Naive thymus-derived CD4-positive, alpha-beta T cell (primary cell): ENCODE results near the gene SRR. TPM values are rescaled to one million over a fixed set of nuclear protein-coding genes. Genes with fewer than 3 reads are reported as not detected.

Experiments
- ATAC-seq: fragments of 150-1000 bp; cut with Tn5 transposase; 2 replicates; pipeline ENCODE4 v1.10.0; 2021; ENCODE audit warnings: mild to moderate bottlenecking, moderate library complexity
- CTCF ChIA-PET: fragments of 350-600 bp; sonication (Branson Sonifier 250); formaldehyde crosslinking; loops from one replicate; lab custom pipeline; 2021; ENCODE audit warnings: antibody characterized with exemption; lab: Charles Lee
- POLR2A ChIA-PET: fragments of 350-600 bp; sonication (Branson Sonifier 250); formaldehyde crosslinking; loops from one replicate; lab custom pipeline; 2021; ENCODE audit warnings: antibody characterized with exemption, inconsistent platforms; lab: Charles Lee
- DNase-seq, 9 donors: peaks; one replicate each; pipeline versions ENCODE4 v3.0.0 to v3.0.0-alpha.2; 2020 to 2022; ENCODE audit warnings: mixed read lengths in 1 of 9
- H3K27ac ChIP-seq: one replicate; pipeline ENCODE4 v1.7.0; 2013; ENCODE audit warnings: mild to moderate bottlenecking, low read depth, low read length, moderate library complexity
- H3K27me3 ChIP-seq, 2 donors: one replicate each; pipeline ENCODE4 v1.7.0; 2013; ENCODE audit warnings: low read length in 2 of 2, mild to moderate bottlenecking in 2 of 2, moderate library complexity in 2 of 2; ENCODE audit not compliant: control insufficient read depth in 2 of 2, insufficient read depth in 2 of 2
- H3K36me3 ChIP-seq, 3 experiments: 1 replicate in 2 of 3; 2 replicates in 1 of 3; pipeline ENCODE4 v1.7.0; 2013; ENCODE audit warnings: low read length in 3 of 3, mild to moderate bottlenecking in 3 of 3, moderate library complexity in 1 of 3; ENCODE audit not compliant: insufficient read depth in 3 of 3, control insufficient read depth in 2 of 3
- H3K4me1 ChIP-seq, 2 donors: one replicate each; pipeline ENCODE4 v1.7.0; 2013; ENCODE audit warnings: low read length in 2 of 2, mild to moderate bottlenecking in 2 of 2, moderate library complexity in 1 of 2; ENCODE audit not compliant: control insufficient read depth in 2 of 2, insufficient read depth in 2 of 2
- H3K4me3 ChIP-seq: 2 replicates; pipeline ENCODE4 v1.7.0; 2013; ENCODE audit warnings: mild to moderate bottlenecking, low read length
- H3K9me3 ChIP-seq, 3 experiments: 1 replicate in 2 of 3; 2 replicates in 1 of 3; pipeline ENCODE4 v1.7.0; 2013; ENCODE audit warnings: low read length in 3 of 3; ENCODE audit not compliant: control insufficient read depth in 2 of 3
- H3K27ac Mint-ChIP-seq, 9 donors: one replicate each; pipeline ENCODE4 v1.8.0; 2020 to 2022; ENCODE audit warnings: mixed read lengths in 9 of 9, mild to moderate bottlenecking in 8 of 9, moderate library complexity in 5 of 9, inconsistent platforms in 2 of 9
- H3K27me3 Mint-ChIP-seq, 5 donors: one replicate each; pipeline ENCODE4 v1.8.0; 2021 to 2022; ENCODE audit warnings: mixed read lengths in 5 of 5, mild to moderate bottlenecking in 1 of 5
- H3K36me3 Mint-ChIP-seq, 5 donors: one replicate each; pipeline ENCODE4 v1.8.0; 2020 to 2022; ENCODE audit warnings: mixed read lengths in 5 of 5, mild to moderate bottlenecking in 3 of 5, inconsistent platforms in 1 of 5
- H3K4me1 Mint-ChIP-seq, 7 donors: one replicate each; pipeline ENCODE4 v1.8.0; 2020 to 2022; ENCODE audit warnings: mixed read lengths in 7 of 7, mild to moderate bottlenecking in 3 of 7, inconsistent platforms in 1 of 7
- H3K4me3 Mint-ChIP-seq, 10 donors: one replicate each; pipeline ENCODE4 v1.8.0; 2020 to 2022; ENCODE audit warnings: mild to moderate bottlenecking in 10 of 10, mixed read lengths in 10 of 10, moderate library complexity in 6 of 10, inconsistent platforms in 2 of 10
- H3K9me3 Mint-ChIP-seq, 11 donors: one replicate each; pipeline ENCODE4 v1.8.0; 2020 to 2022; ENCODE audit warnings: mixed read lengths in 11 of 11, mild to moderate bottlenecking in 4 of 11, inconsistent platforms in 1 of 11, moderate library complexity in 1 of 11
- intact Hi-C, 2 donors: fragments of 100-400 bp; cut with micrococcal nuclease; formaldehyde crosslinking; loops; one replicate each; pipeline ENCODE4 v1.15.1; 2023
- polyA plus RNA-seq, 2 donors: library from polyadenylated mRNA; unstranded; fragments of 300-500 nt; fragmentation: Illumina TruSeq; gene quantifications; one replicate each; pipeline ENCODE4 v1.2.3, GENCODE V29; 2021
- total RNA-seq, 6 experiments: library from RNA in 5 of 6; stranded (reverse) in 5 of 6; gene quantifications; 1 replicate in 5 of 6; 2 replicates in 1 of 6; pipeline ENCODE4 v1.2.3 and lab custom pipeline; 2021 to 2026

Gene SRR
- total and polyA plus RNA-seq, 7 experiments from 2014 or later, result 3.1 to 16.0 (median 8.3) TPM

DNA sequence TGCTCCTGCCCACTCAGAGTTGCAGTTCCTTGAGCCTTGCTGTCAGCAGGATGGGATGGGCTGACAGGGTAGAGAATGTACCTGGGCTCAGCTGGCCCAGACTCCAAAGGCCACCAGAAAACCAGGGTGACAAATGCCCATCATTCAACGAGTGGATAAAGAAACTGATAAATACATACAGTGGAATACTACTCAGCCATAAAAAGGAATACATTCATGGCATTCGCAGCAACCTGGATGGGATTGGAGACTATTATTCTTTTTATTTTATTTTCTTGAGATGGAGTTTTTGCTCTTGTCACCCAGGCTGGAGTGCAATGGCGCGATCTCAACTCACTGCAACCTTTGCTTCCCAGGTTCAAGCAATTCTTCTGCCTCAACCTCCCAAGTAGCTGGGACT lies 53.5 kb downstream of the SRR start:
- CTCF ChIA-PET, result no interaction called here
- H3K4me3 Mint-ChIP-seq, result no peak overlapping the region

DNA sequence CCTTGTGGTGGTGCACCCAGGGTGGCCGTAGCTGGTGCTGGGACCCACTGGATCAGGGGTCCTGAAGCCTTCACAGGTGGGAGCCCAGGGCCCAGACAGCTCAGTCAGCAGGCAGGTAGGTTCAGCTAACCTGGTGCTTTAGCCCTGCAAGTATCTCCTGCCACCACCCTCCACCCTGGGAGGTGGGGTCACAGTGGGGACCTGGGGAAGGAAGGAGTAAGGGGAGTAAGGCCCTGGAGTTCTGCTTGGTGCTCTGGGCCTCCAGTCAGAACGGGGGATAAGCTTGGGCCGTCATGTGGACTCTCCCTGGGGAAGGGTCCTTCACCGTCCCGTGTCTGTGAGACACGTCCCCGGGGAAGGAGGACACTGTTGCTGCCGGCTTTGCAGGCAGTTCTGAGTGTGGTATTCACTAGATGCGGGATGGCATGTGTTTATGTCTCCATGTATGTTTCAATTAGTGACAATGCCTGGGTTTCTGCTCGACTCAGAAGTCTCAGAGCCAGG lies 54.2 kb downstream of the SRR start:
- CTCF ChIA-PET, result interaction anchor here (0.7 kb wide), 1 partner anchor 24 kb away, joined by 3 read pairs; no protein-coding TSS in a partner anchor
- peaks cover 0 to 12% (median 4%) of the 10 kb centered on the region in 5 donors for H3K36me3 Mint-ChIP-seq
- ATAC-seq, result no peak
- H3K4me1 Mint-ChIP-seq, result peaks cover 15 to 23% (median 17%) of the 10 kb centered on the region in 7 donors
- intact Hi-C loops, result no loop called here
- no peak for DNase-seq
- peaks cover 15 to 17% of the 10 kb centered on the region in 2 donors for H3K4me1 ChIP-seq
- POLR2A ChIA-PET, result interaction anchor here (0.6 to 0.8 kb wide), 2 partner anchors 25 to 85 kb away, joined by 3 read pairs; no protein-coding TSS in a partner anchor
- H3K27ac ChIP-seq, result no peak overlapping the region
- H3K27me3 Mint-ChIP-seq, result no peaks in the 10 kb centered on the region
- no peak overlapping the region for H3K4me3 ChIP-seq
- no peaks in the 10 kb centered on the region for H3K9me3 ChIP-seq
- peaks cover 0 to 31% (median 3%) of the 10 kb centered on the region in 3 experiments for H3K36me3 ChIP-seq
- H3K4me3 Mint-ChIP-seq, result no peak overlapping the region
- H3K27ac Mint-ChIP-seq, result peak overlapping the region in 1 of 9 donors; percentile 18
- no peaks in the 10 kb centered on the region for H3K27me3 ChIP-seq
- no peaks in the 10 kb centered on the region for H3K9me3 Mint-ChIP-seq

More for the DNA sequence above, 53.5 kb downstream of the SRR start:
- Mint-ChIP-seq H3K27ac (no peak overlapping the region), H3K36me3 (peaks cover 0 to 6% (median 4%) of the 10 kb centered on the region in 5 donors), H3K9me3 (no peaks in the 10 kb centered on the region), H3K4me1 (peaks cover 17 to 25% (median 21%) of the 10 kb centered on the region in 7 donors), H3K27me3 (no peaks in the 10 kb centered on the region)
- POLR2A ChIA-PET, result no interaction called here
- intact Hi-C loops, result no loop called here
- H3K9me3 ChIP-seq, result no peaks in the 10 kb centered on the region
- peaks cover 0 to 25% (median 3%) of the 10 kb centered on the region in 3 experiments for H3K36me3 ChIP-seq
- DNase-seq (no peak), ATAC-seq (no peak)
- H3K4me1 ChIP-seq, result peaks cover 15 to 19% of the 10 kb centered on the region in 2 donors
- H3K4me3 ChIP-seq, result no peak overlapping the region
- H3K27me3 ChIP-seq, result no peaks in the 10 kb centered on the region
- H3K27ac ChIP-seq, result no peak overlapping the region

GRCh38 chr17:2361010-2361760 lies 57.4 kb downstream of the SRR start:
- Mint-ChIP-seq H3K27ac (peak overlapping the region in 2 of 9 donors; percentile 7 to 57), H3K9me3 (no peaks in the 10 kb centered on the region), H3K4me1 (peaks cover 0 to 11% (median 0%) of the 10 kb centered on the region in 7 donors), H3K4me3 (no peak overlapping the region), H3K27me3 (no peaks in the 10 kb centered on the region), H3K36me3 (peaks cover 0 to 15% (median 4%) of the 10 kb centered on the region in 5 donors)
- Histone ChIP-seq H3K4me1 (no peaks in the 10 kb centered on the region), H3K27me3 (no peaks in the 10 kb centered on the region), H3K4me3 (no peak overlapping the region), H3K27ac (no peak overlapping the region), H3K36me3 (peaks cover 0 to 61% (median 3%) of the 10 kb centered on the region in 3 experiments), H3K9me3 (no peaks in the 10 kb centered on the region)
- intact Hi-C loops, result no loop called here
- CTCF ChIA-PET, result interaction anchor here (1.3 kb wide), 2 partner anchors 21 to 55 kb away, joined by 3 to 5 read pairs; no protein-coding TSS in a partner anchor
- DNase-seq (no peak), ATAC-seq (no peak)
- POLR2A ChIA-PET, result no interaction called here

GRCh38 chr17:2362016-2362415 lies 58.3 kb downstream of the SRR start:
- intact Hi-C loops, result no loop called here
- ChIA-PET POLR2A (no interaction called here), CTCF (interaction anchor here (0.7 kb wide), 1 partner anchor 40 kb away, joined by 4 read pairs; no protein-coding TSS in a partner anchor)
- Histone ChIP-seq H3K36me3 (peaks cover 0 to 70% (median 3%) of the 10 kb centered on the region in 3 experiments), H3K9me3 (no peaks in the 10 kb centered on the region), H3K27ac (no peak overlapping the region), H3K4me3 (no peak overlapping the region), H3K27me3 (no peaks in the 10 kb centered on the region), H3K4me1 (no peaks in the 10 kb centered on the region)
- Mint-ChIP-seq H3K27me3 (no peaks in the 10 kb centered on the region), H3K27ac (no peak overlapping the region), H3K4me1 (peaks cover 0 to 11% (median 0%) of the 10 kb centered on the region in 7 donors), H3K9me3 (no peaks in the 10 kb centered on the region), H3K36me3 (peaks cover 0 to 15% (median 4%) of the 10 kb centered on the region in 5 donors), H3K4me3 (no peak overlapping the region)
- no peak for ATAC-seq
- DNase-seq, result no peak

DNA sequence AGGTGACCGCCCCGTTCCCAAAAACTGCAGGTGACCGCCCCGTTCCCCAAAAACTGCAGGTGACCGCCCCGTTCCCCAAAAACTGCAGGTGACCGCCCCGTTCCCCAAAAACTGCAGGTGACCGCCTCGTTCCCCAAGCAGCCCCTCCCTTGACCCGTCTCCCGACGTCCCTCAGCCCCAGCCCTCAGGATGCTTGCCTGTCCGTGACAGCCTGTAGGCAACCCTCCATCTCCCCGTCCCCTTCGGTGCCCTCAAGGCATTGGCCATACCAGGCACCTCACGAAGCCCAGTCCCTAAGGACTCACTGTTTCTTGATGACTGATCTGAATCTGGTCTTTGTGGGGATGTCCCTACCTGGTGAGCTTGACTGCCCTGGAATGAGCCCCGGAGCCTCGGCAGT lies 58.7 kb downstream of the SRR start:
- H3K27ac Mint-ChIP-seq, result no peak overlapping the region
- H3K4me1 ChIP-seq, result no peaks in the 10 kb centered on the region
- no peak for DNase-seq
- peaks cover 0 to 15% (median 4%) of the 10 kb centered on the region in 5 donors for H3K36me3 Mint-ChIP-seq
- no peak overlapping the region for H3K4me3 ChIP-seq
- POLR2A ChIA-PET, result no interaction called here
- ATAC-seq, result no peak
- H3K9me3 ChIP-seq, result no peaks in the 10 kb centered on the region
- H3K9me3 Mint-ChIP-seq, result no peaks in the 10 kb centered on the region
- H3K27me3 Mint-ChIP-seq, result no peaks in the 10 kb centered on the region
- peaks cover 0 to 11% (median 0%) of the 10 kb centered on the region in 7 donors for H3K4me1 Mint-ChIP-seq
- H3K4me3 Mint-ChIP-seq, result no peak overlapping the region
- no peaks in the 10 kb centered on the region for H3K27me3 ChIP-seq
- no peak overlapping the region for H3K27ac ChIP-seq
- CTCF ChIA-PET, result interaction anchor here (0.7 to 2.1 kb wide), 2 partner anchors 20 to 39 kb away, joined by 4 to 5 read pairs; no protein-coding TSS in a partner anchor
- H3K36me3 ChIP-seq, result peaks cover 0 to 72% (median 3%) of the 10 kb centered on the region in 3 experiments
- intact Hi-C loops, result no loop called here

- Histone ChIP-seq H3K4me3 (no peak overlapping the region), H3K36me3 (peaks cover 0 to 75% (median 3%) of the 10 kb centered on the region in 3 experiments), H3K4me1 (no peaks in the 10 kb centered on the region), H3K27ac (no peak overlapping the region), H3K9me3 (no peaks in the 10 kb centered on the region), H3K27me3 (no peaks in the 10 kb centered on the region)
- Mint-ChIP-seq H3K27me3 (no peaks in the 10 kb centered on the region), H3K36me3 (peaks cover 0 to 12% (median under 1%) of the 10 kb centered on the region in 5 donors), H3K27ac (no peak overlapping the region), H3K4me3 (no peak overlapping the region), H3K4me1 (peaks cover 0 to 7% (median 0%) of the 10 kb centered on the region in 7 donors), H3K9me3 (no peaks in the 10 kb centered on the region)
- ChIA-PET CTCF (interaction anchor here (0.7 to 2.1 kb wide), 2 partner anchors 20 to 39 kb away, joined by 4 to 5 read pairs; no protein-coding TSS in a partner anchor), POLR2A (no interaction called here)
- DNase-seq (no peak), ATAC-seq (no peak)
- intact Hi-C loops, result no loop called here
Measured at GRCh38 chr17:2362881-2363280, 59.1 kb downstream of the SRR start.
